Measurements from ENCODE around the gene APBA1.

DNA sequence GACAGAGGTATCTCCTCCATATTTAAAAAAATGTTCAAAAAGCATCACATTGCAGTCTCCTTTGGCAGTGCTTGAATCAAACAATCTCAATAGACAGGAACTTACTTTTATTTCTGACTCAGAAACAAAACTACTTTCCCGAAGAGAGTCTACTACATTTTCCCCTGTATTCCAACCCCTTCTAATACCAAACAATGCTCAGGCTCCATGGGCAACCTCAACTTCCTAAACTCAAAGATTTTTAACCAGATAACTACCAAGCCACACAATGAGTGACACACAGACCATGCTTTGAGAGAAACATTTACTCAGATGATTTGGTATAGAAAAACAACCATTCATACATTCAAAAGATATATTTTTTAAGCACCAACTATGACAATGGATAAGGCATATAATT lies 70.5 kb downstream of the APBA1 start:
- TF ChIP-seq, protein P1, sequence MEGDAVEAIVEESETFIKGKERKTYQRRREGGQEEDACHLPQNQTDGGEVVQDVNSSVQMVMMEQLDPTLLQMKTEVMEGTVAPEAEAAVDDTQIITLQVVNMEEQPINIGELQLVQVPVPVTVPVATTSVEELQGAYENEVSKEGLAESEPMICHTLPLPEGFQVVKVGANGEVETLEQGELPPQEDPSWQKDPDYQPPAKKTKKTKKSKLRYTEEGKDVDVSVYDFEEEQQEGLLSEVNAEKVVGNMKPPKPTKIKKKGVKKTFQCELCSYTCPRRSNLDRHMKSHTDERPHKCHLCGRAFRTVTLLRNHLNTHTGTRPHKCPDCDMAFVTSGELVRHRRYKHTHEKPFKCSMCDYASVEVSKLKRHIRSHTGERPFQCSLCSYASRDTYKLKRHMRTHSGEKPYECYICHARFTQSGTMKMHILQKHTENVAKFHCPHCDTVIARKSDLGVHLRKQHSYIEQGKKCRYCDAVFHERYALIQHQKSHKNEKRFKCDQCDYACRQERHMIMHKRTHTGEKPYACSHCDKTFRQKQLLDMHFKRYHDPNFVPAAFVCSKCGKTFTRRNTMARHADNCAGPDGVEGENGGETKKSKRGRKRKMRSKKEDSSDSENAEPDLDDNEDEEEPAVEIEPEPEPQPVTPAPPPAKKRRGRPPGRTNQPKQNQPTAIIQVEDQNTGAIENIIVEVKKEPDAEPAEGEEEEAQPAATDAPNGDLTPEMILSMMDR (IDR thresholded peaks at IDR 0.05 in 8 of 11, conservative IDR thresholded peaks at IDR 0.05 in 3 of 11), result no peak
- no peak for TF ChIP-seq POLR2A (IDR thresholded peaks at IDR 0.05)

All from spleen (tissue), 7 donors.